Sigmoid colon (tissue), 7 donors: Measurements from ENCODE around the gene CNDP2. TPM values are rescaled to one million over a fixed set of nuclear protein-coding genes. Genes with fewer than 3 reads are reported as not detected.

Experiments
- DNase-seq: peaks from one replicate; pipeline ENCODE4 v3.0.0-alpha.2; 2019
- H3K27ac ChIP-seq, 4 donors: fragments of 200-600 bp; sonication (generic); one replicate each; pipeline ENCODE4 v1.5.1; 2016 to 2019; ENCODE audit warnings: mild to moderate bottlenecking in 1 of 4
- H3K27me3 ChIP-seq, 3 donors: fragments of 200-600 bp; sonication (generic); one replicate each; pipeline ENCODE4 v1.5.1; 2019; ENCODE audit warnings: mild to moderate bottlenecking in 1 of 3
- H3K36me3 ChIP-seq, 4 donors: fragments of 200-600 bp; sonication (generic); one replicate each; pipeline ENCODE4 v1.5.1; 2016 to 2019
- H3K4me1 ChIP-seq, 4 donors: fragments of 200-600 bp; sonication (generic); one replicate each; pipeline ENCODE4 v1.5.1; 2017 to 2019
- H3K4me3 ChIP-seq, 4 donors: fragments of 200-600 bp; sonication (generic); one replicate each; pipeline ENCODE4 v1.5.1; 2017 to 2019; ENCODE audit warnings: mild to moderate bottlenecking in 2 of 4, moderate library complexity in 1 of 4
- H3K9me3 ChIP-seq, 4 donors: fragments of 200-600 bp in 3 of 4; sonication (generic) in 3 of 4; one replicate each; pipeline versions ENCODE4 v1.5.1 to v1.6.1; 2013 to 2019
- EP300 ChIP-seq, 4 donors: sonication (generic); formaldehyde crosslinking; IDR thresholded peaks; one replicate each; pipeline ENCODE4 v1.6.1; 2017; ENCODE audit warnings: antibody characterized with exemption in 4 of 4
- POLR2A ChIP-seq, 2 donors: fragments of 450-650 bp; IDR thresholded peaks; one replicate each; pipeline ENCODE4 v1.6.1; 2016; ENCODE audit warnings: antibody characterized with exemption in 2 of 2, mild to moderate bottlenecking in 2 of 2, moderate library complexity in 2 of 2
- POLR2AphosphoS5 ChIP-seq, 4 donors: sonication (generic); formaldehyde crosslinking; IDR thresholded peaks; one replicate each; pipeline ENCODE4 v1.6.1; 2017; ENCODE audit warnings: antibody characterized with exemption in 4 of 4
- WGBS, 2 donors: extraction: QIAGEN DNeasy Blood & Tissue Kit; methylation state at CpG; one replicate each; pipeline ENCODE4 v1.1.7; 2013; 5-methylcytosine and 5-hydroxymethylcytosine counted together
- intact Hi-C: fragments of 100-400 bp; cut with DNase I; formaldehyde crosslinking; loops from one replicate; pipeline ENCODE4 v1.15.1; 2023
- polyA plus RNA-seq, 3 donors: library from polyadenylated mRNA; stranded (reverse); fragments of 200-250 nt; gene quantifications; one replicate each; pipeline ENCODE4 v1.2.3, GENCODE V29; 2013
- total RNA-seq, 4 donors: library from RNA; depleted of rRNA; stranded (reverse); fragments of >200 nt; gene quantifications; one replicate each; pipeline ENCODE4 v1.1.0, GENCODE V29; 2016
- TF ChIP-seq, protein P1 (sequence below), 4 experiments: fragments of 450-650 bp in 3 of 4; fragments of 200-600 bp in 1 of 4; IDR thresholded peaks; one replicate each; pipeline ENCODE4 v1.5.1; 2016 to 2019; ENCODE audit warnings: antibody characterized with exemption in 4 of 4, mild to moderate bottlenecking in 3 of 4, moderate library complexity in 2 of 4
- donor health status: healthy with polysubstance abuse.
- donor health status: Bipolar disorder and iron deficiency.
- donor health status: healthy.

Gene CNDP2
- total and polyA plus RNA-seq, 7 donors, result 29.3 to 179 (median 53.5) TPM

DNA sequence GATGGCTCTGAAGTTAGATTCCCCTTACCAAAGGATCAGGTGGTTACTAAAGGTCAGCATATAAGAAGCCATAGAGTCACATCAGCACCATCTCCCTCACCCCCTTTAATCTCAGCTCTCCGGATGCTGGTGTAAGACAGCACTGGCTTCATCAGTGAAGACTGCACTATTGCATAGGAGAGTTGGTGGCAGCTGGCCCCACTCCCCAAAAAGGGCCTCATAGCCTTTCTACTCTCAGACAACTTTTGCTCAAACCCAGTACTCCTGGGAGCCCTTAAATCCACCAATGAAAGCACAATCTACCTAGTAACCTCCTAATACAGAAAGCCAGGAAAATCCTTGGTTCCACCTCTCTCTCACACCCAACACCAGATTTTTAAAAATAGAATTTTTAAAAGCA, 32.2 kb upstream of the CNDP2 start:
- DNase-seq, result no peak
- TF ChIP-seq POLR2AphosphoS5 (IDR thresholded peaks at IDR 0.05), result no peak
- no peak for TF ChIP-seq EP300 (IDR thresholded peaks at IDR 0.05)
- TF ChIP-seq, protein P1, sequence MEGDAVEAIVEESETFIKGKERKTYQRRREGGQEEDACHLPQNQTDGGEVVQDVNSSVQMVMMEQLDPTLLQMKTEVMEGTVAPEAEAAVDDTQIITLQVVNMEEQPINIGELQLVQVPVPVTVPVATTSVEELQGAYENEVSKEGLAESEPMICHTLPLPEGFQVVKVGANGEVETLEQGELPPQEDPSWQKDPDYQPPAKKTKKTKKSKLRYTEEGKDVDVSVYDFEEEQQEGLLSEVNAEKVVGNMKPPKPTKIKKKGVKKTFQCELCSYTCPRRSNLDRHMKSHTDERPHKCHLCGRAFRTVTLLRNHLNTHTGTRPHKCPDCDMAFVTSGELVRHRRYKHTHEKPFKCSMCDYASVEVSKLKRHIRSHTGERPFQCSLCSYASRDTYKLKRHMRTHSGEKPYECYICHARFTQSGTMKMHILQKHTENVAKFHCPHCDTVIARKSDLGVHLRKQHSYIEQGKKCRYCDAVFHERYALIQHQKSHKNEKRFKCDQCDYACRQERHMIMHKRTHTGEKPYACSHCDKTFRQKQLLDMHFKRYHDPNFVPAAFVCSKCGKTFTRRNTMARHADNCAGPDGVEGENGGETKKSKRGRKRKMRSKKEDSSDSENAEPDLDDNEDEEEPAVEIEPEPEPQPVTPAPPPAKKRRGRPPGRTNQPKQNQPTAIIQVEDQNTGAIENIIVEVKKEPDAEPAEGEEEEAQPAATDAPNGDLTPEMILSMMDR (IDR thresholded peaks at IDR 0.05), result no peak
- TF ChIP-seq POLR2A (IDR thresholded peaks at IDR 0.05), result no peak
- no peaks in the 10 kb centered on the region for H3K27me3 ChIP-seq
- 95 to 98% methylated on average over 1 of the region's 1 CpG for WGBS, 2 donors
- no peak overlapping the region for H3K4me3 ChIP-seq
- peaks cover 0 to 15% (median 11%) of the 10 kb centered on the region in 4 donors for H3K4me1 ChIP-seq
- intact Hi-C loops, result no loop called here
- H3K9me3 ChIP-seq, result no peaks in the 10 kb centered on the region
- no peaks in the 10 kb centered on the region for H3K36me3 ChIP-seq
- H3K27ac ChIP-seq, result no peak overlapping the region

DNA sequence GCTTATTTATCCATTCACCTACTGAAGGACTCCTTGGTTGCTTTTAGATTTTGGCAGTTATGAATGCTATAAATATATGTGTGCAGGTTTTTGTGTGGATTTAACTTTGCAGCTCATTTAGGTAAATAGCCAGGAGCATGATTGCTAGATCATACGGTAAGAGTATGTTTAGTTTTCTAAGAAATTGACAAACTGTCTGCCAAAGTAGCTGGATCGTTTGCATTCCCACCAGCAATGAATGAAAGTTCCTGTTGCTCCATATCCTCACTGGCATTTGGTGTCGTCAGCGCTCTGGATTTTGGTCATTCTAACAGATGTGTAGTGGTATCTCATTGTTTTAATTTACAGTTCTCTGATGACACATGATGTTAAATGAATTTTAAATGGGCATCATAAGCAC, 30.4 kb upstream of the CNDP2 start:
- H3K4me3 ChIP-seq, result no peak overlapping the region
- H3K4me1 ChIP-seq, result peaks cover 0 to 18% (median 16%) of the 10 kb centered on the region in 4 donors
- WGBS, 2 donors, result 89 to 94% methylated on average over 4 of the region's 4 CpGs
- intact Hi-C loops, result no loop called here
- no peaks in the 10 kb centered on the region for H3K27me3 ChIP-seq
- no peak for DNase-seq
- H3K9me3 ChIP-seq, result no peaks in the 10 kb centered on the region
- TF ChIP-seq POLR2A (IDR thresholded peaks at IDR 0.05), result no peak
- TF ChIP-seq, protein P1 (IDR thresholded peaks at IDR 0.05), result no peak
- TF ChIP-seq EP300 (IDR thresholded peaks at IDR 0.05), result no peak
- TF ChIP-seq POLR2AphosphoS5 (IDR thresholded peaks at IDR 0.05), result no peak
- no peak overlapping the region for H3K27ac ChIP-seq
- H3K36me3 ChIP-seq, result no peaks in the 10 kb centered on the region

DNA sequence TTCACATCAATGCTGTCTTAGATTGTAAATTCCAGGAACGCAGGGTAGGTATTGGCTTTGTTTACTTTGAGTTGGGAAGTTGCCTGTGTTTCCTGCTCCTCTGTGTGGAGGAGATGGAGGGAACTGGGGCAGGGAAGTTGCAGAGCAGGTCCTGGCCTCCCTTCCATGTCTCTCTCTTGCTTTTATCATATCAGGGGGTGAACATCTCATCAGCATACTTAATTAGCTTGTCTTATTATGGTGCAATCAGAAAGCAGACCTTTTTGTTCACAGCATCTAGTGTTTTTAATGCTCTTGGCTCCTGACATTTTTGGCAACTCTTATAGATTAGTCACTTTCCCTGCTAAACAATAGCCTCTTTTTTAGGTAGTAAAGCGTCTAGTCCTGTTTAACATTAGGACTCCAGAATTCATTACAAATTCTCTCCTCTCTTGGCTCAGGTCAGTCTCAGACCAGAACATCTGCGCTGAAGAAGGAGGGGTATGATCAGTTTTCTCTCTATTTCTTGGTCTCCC, 27.6 kb upstream of the CNDP2 start:
- Histone ChIP-seq H3K27me3 (no peaks in the 10 kb centered on the region), H3K27ac (peak overlapping the region in 3 of 4 donors; percentile 18 to 69 (median 47)), H3K9me3 (no peaks in the 10 kb centered on the region), H3K4me3 (no peak overlapping the region), H3K36me3 (no peaks in the 10 kb centered on the region), H3K4me1 (peaks cover 0 to 18% (median 16%) of the 10 kb centered on the region in 4 donors)
- intact Hi-C loops, result no loop called here
- WGBS, 2 donors, result 34 to 67% methylated on average over 3 of the region's 3 CpGs
- no peak for DNase-seq
- TF ChIP-seq, protein P1 (IDR thresholded peaks at IDR 0.05), result no peak
- TF ChIP-seq EP300 (IDR thresholded peaks at IDR 0.05), result no peak
- no peak for TF ChIP-seq POLR2A (IDR thresholded peaks at IDR 0.05)
- TF ChIP-seq POLR2AphosphoS5 (IDR thresholded peaks at IDR 0.05), result peak in 2 of 4 donors; percentile 7 to 40

DNA sequence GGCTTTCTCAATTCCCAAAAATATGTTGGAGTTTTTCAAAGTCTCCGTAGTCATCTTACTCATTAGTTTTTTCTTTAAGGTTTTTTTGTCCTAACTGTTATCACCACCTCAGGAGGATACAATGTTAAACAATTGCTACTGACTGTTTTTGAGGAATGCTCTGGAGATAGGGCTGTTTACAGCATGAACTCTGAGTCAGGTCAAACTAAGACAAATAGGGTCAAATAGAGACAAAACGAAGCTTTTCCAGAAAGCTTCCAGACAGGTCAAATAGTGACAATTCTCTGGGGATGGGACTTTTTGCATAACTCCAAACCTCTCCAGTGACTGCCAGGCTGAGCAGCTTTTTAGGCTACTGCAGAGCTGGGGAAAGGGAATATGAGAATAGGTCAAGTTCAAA, 23.9 kb upstream of the CNDP2 start:
- Histone ChIP-seq H3K4me3 (no peak overlapping the region), H3K9me3 (no peaks in the 10 kb centered on the region), H3K27ac (no peak overlapping the region), H3K27me3 (no peaks in the 10 kb centered on the region), H3K36me3 (no peaks in the 10 kb centered on the region), H3K4me1 (peaks cover 0 to 18% (median 16%) of the 10 kb centered on the region in 4 donors)
- no peak for TF ChIP-seq POLR2AphosphoS5 (IDR thresholded peaks at IDR 0.05)
- TF ChIP-seq, protein P1 (IDR thresholded peaks at IDR 0.05), result no peak
- intact Hi-C loops, result no loop called here
- no peak for DNase-seq
- WGBS, 2 donors, result 83 to 86% methylated on average over 2 of the region's 2 CpGs
